Astrocyte (in vitro differentiated cells and primary cell): Measurements from ENCODE around the gene PITX2.

Experiments used
- EZH2 ChIP-seq: IDR thresholded peaks from 2 replicates; pipeline ENCODE4 v1.6.1; 2012; ENCODE audit warnings: mild to moderate bottlenecking, low read length, inconsistent platforms; ENCODE audit not compliant: insufficient read depth
- TF ChIP-seq, protein P1 (sequence below): IDR thresholded peaks from 2 replicates; pipeline ENCODE4 v1.5.1; 2011; ENCODE audit warnings: low read depth, mild to moderate bottlenecking, inconsistent platforms, low read length, moderate library complexity; ENCODE audit not compliant: insufficient read depth

DNA sequence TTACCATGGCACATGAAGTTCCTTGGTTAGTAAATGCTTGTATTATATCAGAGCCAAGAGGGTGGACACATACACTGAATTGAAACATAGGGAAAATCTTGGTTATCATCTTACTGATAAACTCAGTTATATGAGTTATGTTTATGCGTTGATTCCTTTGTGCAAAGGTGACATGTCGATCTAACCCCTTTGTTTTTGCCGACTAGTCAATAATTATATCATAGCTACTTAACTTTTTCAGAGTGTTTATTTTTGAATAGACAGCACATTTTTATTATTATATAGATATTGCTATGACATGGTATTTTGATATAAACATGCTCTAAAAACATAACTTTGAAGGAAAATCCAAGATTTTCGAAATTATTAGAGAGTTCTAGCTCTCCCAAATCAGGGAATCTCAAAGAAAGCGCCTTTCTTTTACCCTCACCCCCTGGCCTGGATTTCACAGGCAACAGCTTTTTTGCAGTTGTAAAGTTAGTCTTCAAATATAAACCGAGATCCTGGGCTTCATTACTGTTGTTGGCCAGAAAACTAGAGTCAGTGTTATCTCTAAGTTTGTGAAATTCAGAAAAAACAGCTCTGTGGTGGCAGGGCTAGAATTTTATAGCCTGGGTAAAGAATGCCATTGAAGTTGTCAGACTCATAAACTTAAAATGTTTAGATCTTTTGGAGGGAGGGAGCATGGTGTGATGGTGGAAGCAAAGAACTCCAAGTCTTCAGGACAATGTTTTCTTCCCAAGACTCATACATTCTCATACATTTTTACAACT, 45.8 kb upstream of the PITX2 start:
- no peak for TF ChIP-seq EZH2
- TF ChIP-seq, protein P1, sequence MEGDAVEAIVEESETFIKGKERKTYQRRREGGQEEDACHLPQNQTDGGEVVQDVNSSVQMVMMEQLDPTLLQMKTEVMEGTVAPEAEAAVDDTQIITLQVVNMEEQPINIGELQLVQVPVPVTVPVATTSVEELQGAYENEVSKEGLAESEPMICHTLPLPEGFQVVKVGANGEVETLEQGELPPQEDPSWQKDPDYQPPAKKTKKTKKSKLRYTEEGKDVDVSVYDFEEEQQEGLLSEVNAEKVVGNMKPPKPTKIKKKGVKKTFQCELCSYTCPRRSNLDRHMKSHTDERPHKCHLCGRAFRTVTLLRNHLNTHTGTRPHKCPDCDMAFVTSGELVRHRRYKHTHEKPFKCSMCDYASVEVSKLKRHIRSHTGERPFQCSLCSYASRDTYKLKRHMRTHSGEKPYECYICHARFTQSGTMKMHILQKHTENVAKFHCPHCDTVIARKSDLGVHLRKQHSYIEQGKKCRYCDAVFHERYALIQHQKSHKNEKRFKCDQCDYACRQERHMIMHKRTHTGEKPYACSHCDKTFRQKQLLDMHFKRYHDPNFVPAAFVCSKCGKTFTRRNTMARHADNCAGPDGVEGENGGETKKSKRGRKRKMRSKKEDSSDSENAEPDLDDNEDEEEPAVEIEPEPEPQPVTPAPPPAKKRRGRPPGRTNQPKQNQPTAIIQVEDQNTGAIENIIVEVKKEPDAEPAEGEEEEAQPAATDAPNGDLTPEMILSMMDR, result no peak
